Measurements from ENCODE around the gene CDKAL1.

Gene CDKAL1

DNA sequence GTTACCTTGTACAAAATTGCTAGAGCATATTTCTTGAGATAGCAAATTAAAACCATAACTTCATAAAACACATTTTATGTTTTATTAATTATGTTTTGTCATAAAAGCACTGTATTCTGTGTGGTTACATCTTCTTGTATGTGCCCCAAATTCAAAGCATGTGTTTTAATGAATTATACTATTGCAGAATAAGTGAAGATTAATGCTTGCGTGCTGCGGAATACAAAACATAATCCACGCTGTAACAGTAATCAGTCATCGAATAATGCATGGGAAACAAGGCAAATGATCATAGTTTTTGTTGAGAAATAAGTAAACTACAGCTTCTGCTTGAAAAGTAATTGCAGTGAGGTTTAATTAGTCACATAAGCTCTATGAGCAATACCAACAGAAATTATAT is 600.1 kb downstream of the CDKAL1 start:
- Histone ChIP-seq H3K27ac (replicated peaks) (no peak overlapping the region), H3K4me3 (replicated peaks; ENCODE audit: insufficient read depth, low read length) (no peak overlapping the region), H3K27me3 (ENCODE audit: insufficient read depth, poor library complexity, severe bottlenecking) (no peaks in the 10 kb centered on the region)
- no peak for DNase-seq (ENCODE audit: low read depth in 1 of 2, low spot score in 1 of 2)
- no peak for TF ChIP-seq SPI1 (IDR thresholded peaks at IDR 0.05; ENCODE audit: borderline replicate concordance, low read depth)
- TF ChIP-seq, protein P1, sequence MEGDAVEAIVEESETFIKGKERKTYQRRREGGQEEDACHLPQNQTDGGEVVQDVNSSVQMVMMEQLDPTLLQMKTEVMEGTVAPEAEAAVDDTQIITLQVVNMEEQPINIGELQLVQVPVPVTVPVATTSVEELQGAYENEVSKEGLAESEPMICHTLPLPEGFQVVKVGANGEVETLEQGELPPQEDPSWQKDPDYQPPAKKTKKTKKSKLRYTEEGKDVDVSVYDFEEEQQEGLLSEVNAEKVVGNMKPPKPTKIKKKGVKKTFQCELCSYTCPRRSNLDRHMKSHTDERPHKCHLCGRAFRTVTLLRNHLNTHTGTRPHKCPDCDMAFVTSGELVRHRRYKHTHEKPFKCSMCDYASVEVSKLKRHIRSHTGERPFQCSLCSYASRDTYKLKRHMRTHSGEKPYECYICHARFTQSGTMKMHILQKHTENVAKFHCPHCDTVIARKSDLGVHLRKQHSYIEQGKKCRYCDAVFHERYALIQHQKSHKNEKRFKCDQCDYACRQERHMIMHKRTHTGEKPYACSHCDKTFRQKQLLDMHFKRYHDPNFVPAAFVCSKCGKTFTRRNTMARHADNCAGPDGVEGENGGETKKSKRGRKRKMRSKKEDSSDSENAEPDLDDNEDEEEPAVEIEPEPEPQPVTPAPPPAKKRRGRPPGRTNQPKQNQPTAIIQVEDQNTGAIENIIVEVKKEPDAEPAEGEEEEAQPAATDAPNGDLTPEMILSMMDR (IDR thresholded peaks at IDR 0.05; ENCODE audit: insufficient read depth, low read length) = no peak
- no peak for TF ChIP-seq GABPA (IDR thresholded peaks at IDR 0.05; ENCODE audit: low read depth)
- TF ChIP-seq POLR2AphosphoS5 (IDR thresholded peaks at IDR 0.05; ENCODE audit: low read depth) = no peak
- TF ChIP-seq, protein P2, sequence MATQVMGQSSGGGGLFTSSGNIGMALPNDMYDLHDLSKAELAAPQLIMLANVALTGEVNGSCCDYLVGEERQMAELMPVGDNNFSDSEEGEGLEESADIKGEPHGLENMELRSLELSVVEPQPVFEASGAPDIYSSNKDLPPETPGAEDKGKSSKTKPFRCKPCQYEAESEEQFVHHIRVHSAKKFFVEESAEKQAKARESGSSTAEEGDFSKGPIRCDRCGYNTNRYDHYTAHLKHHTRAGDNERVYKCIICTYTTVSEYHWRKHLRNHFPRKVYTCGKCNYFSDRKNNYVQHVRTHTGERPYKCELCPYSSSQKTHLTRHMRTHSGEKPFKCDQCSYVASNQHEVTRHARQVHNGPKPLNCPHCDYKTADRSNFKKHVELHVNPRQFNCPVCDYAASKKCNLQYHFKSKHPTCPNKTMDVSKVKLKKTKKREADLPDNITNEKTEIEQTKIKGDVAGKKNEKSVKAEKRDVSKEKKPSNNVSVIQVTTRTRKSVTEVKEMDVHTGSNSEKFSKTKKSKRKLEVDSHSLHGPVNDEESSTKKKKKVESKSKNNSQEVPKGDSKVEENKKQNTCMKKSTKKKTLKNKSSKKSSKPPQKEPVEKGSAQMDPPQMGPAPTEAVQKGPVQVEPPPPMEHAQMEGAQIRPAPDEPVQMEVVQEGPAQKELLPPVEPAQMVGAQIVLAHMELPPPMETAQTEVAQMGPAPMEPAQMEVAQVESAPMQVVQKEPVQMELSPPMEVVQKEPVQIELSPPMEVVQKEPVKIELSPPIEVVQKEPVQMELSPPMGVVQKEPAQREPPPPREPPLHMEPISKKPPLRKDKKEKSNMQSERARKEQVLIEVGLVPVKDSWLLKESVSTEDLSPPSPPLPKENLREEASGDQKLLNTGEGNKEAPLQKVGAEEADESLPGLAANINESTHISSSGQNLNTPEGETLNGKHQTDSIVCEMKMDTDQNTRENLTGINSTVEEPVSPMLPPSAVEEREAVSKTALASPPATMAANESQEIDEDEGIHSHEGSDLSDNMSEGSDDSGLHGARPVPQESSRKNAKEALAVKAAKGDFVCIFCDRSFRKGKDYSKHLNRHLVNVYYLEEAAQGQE (IDR thresholded peaks at IDR 0.05; ENCODE audit: insufficient replicate concordance, low read depth) = no peak

DNA sequence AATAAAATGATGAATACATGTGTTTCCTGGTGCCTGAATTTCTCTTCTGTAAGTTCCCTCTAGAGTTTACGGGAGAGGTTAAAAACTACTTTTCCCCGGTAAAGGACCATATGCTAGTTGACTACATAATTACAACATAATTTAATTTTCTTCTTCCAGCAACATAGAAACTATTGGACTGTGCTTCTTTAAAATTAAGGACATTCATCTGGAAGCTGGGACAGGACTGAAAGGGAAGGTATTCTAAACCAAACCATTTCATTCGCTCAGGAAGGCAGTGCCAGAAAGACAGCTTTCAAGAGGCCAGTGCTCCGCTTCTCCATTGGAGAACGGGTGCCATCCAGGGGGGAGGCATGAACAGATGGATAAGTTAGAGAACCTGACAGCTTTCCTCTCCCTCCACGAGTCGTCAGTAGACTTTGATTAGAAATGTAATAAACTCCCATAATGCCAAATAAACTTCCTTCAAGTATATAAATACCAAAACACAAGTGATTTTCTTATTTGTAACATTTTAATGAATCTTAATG is 601.3 kb downstream of the CDKAL1 start:
- no peaks in the 10 kb centered on the region for H3K27me3 ChIP-seq (ENCODE audit: insufficient read depth, poor library complexity, severe bottlenecking)
- no peak overlapping the region for H3K27ac ChIP-seq (replicated peaks)
- no peak overlapping the region for H3K4me3 ChIP-seq (replicated peaks; ENCODE audit: insufficient read depth, low read length)
- TF ChIP-seq, protein P1 (IDR thresholded peaks at IDR 0.05; ENCODE audit: insufficient read depth, low read length) = no peak
- TF ChIP-seq, protein P2 (IDR thresholded peaks at IDR 0.05; ENCODE audit: insufficient replicate concordance, low read depth) = no peak
- TF ChIP-seq GABPA (IDR thresholded peaks at IDR 0.05; ENCODE audit: low read depth) = no peak
- no peak for TF ChIP-seq POLR2AphosphoS5 (IDR thresholded peaks at IDR 0.05; ENCODE audit: low read depth)
- no peak for TF ChIP-seq SPI1 (IDR thresholded peaks at IDR 0.05; ENCODE audit: borderline replicate concordance, low read depth)
- no peak for DNase-seq (ENCODE audit: low read depth in 1 of 2, low spot score in 1 of 2)

DNA sequence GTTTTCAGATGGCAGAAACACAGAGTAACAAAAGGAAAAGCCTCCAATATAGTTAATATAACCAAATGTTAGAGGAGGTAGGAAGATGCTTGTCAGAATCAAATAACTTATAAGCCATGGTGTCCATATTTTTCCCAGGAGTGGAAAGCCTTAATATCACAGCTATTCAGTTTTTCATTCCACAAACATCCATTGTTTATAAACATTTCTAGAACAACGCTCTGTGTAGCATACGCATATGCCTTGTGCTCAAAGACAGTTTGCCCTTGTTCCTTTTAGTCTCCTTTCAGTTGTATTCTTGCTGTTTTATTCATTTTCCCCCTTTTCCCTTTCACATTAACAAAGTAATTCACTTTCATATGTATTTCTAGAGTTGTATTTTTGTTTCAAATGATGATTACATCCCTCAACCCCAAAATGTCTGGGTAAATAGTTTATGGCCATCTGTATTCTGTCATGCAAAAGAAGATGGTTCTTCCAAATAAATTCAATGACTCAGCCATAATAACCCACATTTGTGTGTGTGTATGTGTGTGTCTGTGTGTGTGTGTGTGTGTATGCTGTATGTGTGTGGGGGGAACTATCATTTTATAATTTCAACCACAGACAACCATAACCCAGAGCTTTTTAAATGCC is 603.6 kb downstream of the CDKAL1 start:
- H3K27me3 ChIP-seq (ENCODE audit: insufficient read depth, poor library complexity, severe bottlenecking) = no peaks in the 10 kb centered on the region
- TF ChIP-seq, protein P1 (IDR thresholded peaks at IDR 0.05; ENCODE audit: insufficient read depth, low read length) = no peak
- TF ChIP-seq SPI1 (IDR thresholded peaks at IDR 0.05; ENCODE audit: borderline replicate concordance, low read depth) (no peak), POLR2AphosphoS5 (IDR thresholded peaks at IDR 0.05; ENCODE audit: low read depth) (no peak), GABPA (IDR thresholded peaks at IDR 0.05; ENCODE audit: low read depth) (no peak)
- TF ChIP-seq, protein P2 (IDR thresholded peaks at IDR 0.05; ENCODE audit: insufficient replicate concordance, low read depth) = no peak
- H3K4me3 ChIP-seq (replicated peaks; ENCODE audit: insufficient read depth, low read length) = no peak overlapping the region
- H3K27ac ChIP-seq (replicated peaks) = no peak overlapping the region
- DNase-seq (ENCODE audit: low read depth in 1 of 2, low spot score in 1 of 2) = no peak
